OCI-LY1 (cell line): ENCODE results near the gene SLC27A3.
"Not testable (repeated sequence)": the region's sequence is repeated elsewhere in the genome, so short reads cannot be mapped to it uniquely, and the experiment has no call there.

Source experiments
- H2AFZ ChIP-seq: fragments of 200-600 bp; sonication (generic), shearing (Covaris generic); 2 replicates; pipeline ENCODE4 v1.6.0; 2014; ENCODE audit warnings: antibody characterized with exemption, mild to moderate bottlenecking, low read length
- H3F3A ChIP-seq: fragments of 200-600 bp; sonication (generic), shearing (Covaris generic); 2 replicates; pipeline ENCODE4 v1.6.0; 2014; ENCODE audit warnings: mild to moderate bottlenecking, antibody characterized with exemption, low read length, moderate library complexity; ENCODE audit not compliant: insufficient read depth
- H3K27ac ChIP-seq: fragments of 200-600 bp; sonication (generic); 2 replicates; pipeline ENCODE4 v1.5.1; 2014; ENCODE audit warnings: low read length, mixed run types, mild to moderate bottlenecking, low read depth; ENCODE audit not compliant: poor library complexity, severe bottlenecking
- H3K27me3 ChIP-seq: fragments of 200-600 bp; sonication (generic); 2 replicates; pipeline ENCODE4 v1.6.0; 2014; ENCODE audit warnings: antibody characterized with exemption, mild to moderate bottlenecking, low read length, moderate library complexity; ENCODE audit not compliant: insufficient read depth
- H3K36me3 ChIP-seq: fragments of 200-600 bp; sonication (generic); 2 replicates; pipeline ENCODE4 v1.6.1; 2014; ENCODE audit warnings: mild to moderate bottlenecking, antibody characterized with exemption, low read length, moderate library complexity, mixed read lengths; ENCODE audit not compliant: insufficient read depth
- H3K4me1 ChIP-seq: fragments of 200-600 bp; sonication (generic); 2 replicates; pipeline ENCODE4 v1.5.1; 2014; ENCODE audit warnings: mild to moderate bottlenecking, low read length, moderate library complexity; ENCODE audit not compliant: insufficient read depth, severe bottlenecking
- H3K4me2 ChIP-seq: fragments of 200-600 bp; sonication (generic), shearing (Covaris generic); 2 replicates; pipeline ENCODE4 v1.6.1; 2014; ENCODE audit warnings: low read length
- H3K4me3 ChIP-seq: fragments of 200-600 bp; sonication (generic); 2 replicates; pipeline ENCODE4 v1.5.1; 2014; ENCODE audit warnings: low read length, low read depth, mild to moderate bottlenecking, mixed read lengths; ENCODE audit not compliant: poor library complexity, severe bottlenecking
- H3K79me2 ChIP-seq: fragments of 200-600 bp; shearing (Covaris generic); 2 replicates; pipeline ENCODE4 v1.6.1; 2016; ENCODE audit warnings: mixed run types, low read length, mixed read lengths; ENCODE audit not compliant: insufficient read depth
- H3K9ac ChIP-seq: fragments of 200-600 bp; sonication (generic), shearing (Covaris generic); 2 replicates; pipeline ENCODE4 v1.6.1; 2014; ENCODE audit warnings: mild to moderate bottlenecking, low read length, mixed read lengths
- H3K9me2 ChIP-seq: fragments of 200-600 bp; sonication (generic), shearing (Covaris generic); 2 replicates; pipeline ENCODE4 v1.6.1; 2014; ENCODE audit warnings: low read depth, mild to moderate bottlenecking, low read length, mixed read lengths
- H3K9me3 ChIP-seq: fragments of 200-600 bp; shearing (Covaris generic); 2 replicates; pipeline ENCODE4 v1.6.1; 2014; ENCODE audit warnings: low read length, mixed read lengths
- H4K20me1 ChIP-seq: fragments of 200-600 bp; sonication (generic), shearing (Covaris generic); 2 replicates; pipeline ENCODE4 v1.6.0; 2016; ENCODE audit warnings: mild to moderate bottlenecking, low read length; ENCODE audit not compliant: insufficient read depth
- EZH2 ChIP-seq: fragments of 200-600 bp; sonication (generic), shearing (Covaris generic); IDR thresholded peaks from 2 replicates; pipeline ENCODE4 v1.8.0; 2017; ENCODE audit warnings: borderline replicate concordance, mixed run types, mild to moderate bottlenecking, antibody characterized with exemption, low read length, moderate library complexity, mixed read lengths
- TF ChIP-seq, protein P1 (sequence below): fragments of 200-600 bp; sonication (generic), shearing (Covaris generic); IDR thresholded peaks from 2 replicates; pipeline ENCODE4 v1.5.1; 2017; ENCODE audit warnings: mild to moderate bottlenecking, antibody characterized with exemption, low read length, moderate library complexity, mixed read lengths

SLC27A3 gene

DNA sequence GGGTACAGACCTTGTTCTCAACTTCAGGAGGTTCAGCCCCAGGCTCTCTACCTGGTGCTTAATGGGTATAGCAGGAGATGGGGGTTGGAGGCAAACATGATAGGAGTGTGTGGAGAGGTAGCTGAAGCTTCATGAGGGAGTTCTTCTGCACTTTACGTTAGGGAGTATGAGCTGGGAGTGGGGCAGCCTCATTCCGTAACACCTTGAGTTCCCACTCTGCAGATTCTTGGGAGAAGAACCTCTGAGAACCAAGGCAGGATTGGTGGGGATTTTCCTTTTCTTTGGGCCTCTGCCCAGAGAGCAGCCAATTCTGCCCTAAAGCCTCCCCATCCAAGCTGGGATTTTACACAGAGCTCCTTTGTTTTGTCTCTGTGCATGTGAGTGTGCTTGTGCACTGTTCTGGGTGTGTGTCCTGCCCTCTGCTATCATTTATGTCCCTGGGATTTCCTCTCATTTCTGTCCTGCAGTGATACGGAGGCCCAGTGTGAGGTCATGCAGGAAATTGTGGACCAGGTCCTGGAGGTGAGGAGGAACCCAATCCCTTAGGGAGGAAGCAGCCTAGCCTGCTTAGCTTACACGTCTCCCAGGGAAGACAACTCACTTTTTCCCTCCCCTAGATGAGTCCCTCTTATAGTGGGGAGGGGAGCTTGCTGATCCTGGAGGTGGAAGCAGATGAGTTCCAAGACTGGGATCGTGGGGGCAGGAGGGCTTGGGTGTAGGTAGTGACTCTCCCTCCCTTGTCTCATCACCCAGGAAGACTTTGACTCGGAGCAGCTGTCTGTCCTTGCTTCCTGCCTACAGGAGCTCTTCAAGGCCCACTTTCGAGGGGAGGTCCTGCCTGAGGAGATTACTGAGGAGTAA is 11.6 kb upstream of the SLC27A3 start:
- Histone ChIP-seq H3K79me2 (no peaks in the 10 kb centered on the region), H3K27ac (no peak overlapping the region), H4K20me1 (no peaks in the 10 kb centered on the region), H3K4me3 (no peak overlapping the region), H3K36me3 (peaks cover 78% of the 10 kb centered on the region), H3K4me1 (no peaks in the 10 kb centered on the region), H3K27me3 (no peaks in the 10 kb centered on the region), H3F3A (no peaks in the 10 kb centered on the region), H3K9me3 (no peaks in the 10 kb centered on the region), H2AFZ (no peak overlapping the region), H3K9ac (no peak overlapping the region), H3K9me2 (no peaks in the 10 kb centered on the region), H3K4me2 (no peak overlapping the region)
- TF ChIP-seq, protein P1, sequence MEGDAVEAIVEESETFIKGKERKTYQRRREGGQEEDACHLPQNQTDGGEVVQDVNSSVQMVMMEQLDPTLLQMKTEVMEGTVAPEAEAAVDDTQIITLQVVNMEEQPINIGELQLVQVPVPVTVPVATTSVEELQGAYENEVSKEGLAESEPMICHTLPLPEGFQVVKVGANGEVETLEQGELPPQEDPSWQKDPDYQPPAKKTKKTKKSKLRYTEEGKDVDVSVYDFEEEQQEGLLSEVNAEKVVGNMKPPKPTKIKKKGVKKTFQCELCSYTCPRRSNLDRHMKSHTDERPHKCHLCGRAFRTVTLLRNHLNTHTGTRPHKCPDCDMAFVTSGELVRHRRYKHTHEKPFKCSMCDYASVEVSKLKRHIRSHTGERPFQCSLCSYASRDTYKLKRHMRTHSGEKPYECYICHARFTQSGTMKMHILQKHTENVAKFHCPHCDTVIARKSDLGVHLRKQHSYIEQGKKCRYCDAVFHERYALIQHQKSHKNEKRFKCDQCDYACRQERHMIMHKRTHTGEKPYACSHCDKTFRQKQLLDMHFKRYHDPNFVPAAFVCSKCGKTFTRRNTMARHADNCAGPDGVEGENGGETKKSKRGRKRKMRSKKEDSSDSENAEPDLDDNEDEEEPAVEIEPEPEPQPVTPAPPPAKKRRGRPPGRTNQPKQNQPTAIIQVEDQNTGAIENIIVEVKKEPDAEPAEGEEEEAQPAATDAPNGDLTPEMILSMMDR, result no peak
- TF ChIP-seq EZH2, result no peak

DNA sequence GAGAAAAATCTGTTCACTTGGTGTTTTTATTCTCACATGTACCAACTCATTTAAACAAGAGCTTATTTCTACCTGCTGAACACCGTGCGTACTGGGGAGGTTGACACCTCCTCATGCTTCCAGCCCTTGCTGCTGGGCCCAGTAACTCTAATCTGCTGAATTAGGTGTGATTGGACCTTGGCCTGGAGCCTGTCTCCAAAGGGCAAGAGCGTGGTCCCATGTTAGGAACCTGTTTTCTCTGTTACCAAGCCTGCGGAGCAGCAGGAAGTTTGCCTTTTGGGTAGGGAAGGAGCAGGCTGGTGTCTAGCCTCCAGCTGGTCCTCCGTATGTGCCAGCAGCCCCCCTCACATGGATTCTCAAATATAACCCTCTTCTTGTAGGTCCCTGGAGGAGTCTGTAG is 10.9 kb upstream of the SLC27A3 start:
- Histone ChIP-seq H3K27ac (no peak overlapping the region), H3K4me3 (no peak overlapping the region), H3K4me2 (no peak overlapping the region), H3K9me3 (no peaks in the 10 kb centered on the region), H3K4me1 (no peaks in the 10 kb centered on the region), H3K9me2 (no peaks in the 10 kb centered on the region), H4K20me1 (no peaks in the 10 kb centered on the region), H3K27me3 (no peaks in the 10 kb centered on the region), H3K79me2 (no peaks in the 10 kb centered on the region), H2AFZ (no peak overlapping the region), H3F3A (no peaks in the 10 kb centered on the region), H3K9ac (no peak overlapping the region), H3K36me3 (peaks cover 85% of the 10 kb centered on the region)
- TF ChIP-seq, protein P1, result no peak
- no peak for TF ChIP-seq EZH2

DNA sequence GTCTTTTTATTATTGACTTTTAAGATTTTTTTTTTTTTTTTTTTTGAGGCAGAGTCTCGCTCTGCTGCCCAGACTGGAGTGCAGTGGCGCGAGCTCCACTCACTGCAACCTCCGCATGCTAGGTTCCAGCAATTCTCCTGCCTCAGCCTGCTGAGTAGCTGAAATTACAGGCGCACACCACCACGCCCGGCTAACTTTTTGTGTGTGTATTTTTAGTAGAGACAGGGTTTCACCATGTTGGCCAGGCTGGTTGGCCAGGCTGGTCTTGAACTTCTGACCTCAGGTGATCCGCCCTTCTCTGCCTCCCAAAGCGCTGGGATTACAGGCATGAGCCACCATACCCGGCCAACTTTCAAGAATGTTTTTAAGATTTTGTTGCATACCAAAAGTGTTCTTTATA is 8.5 kb upstream of the SLC27A3 start:
- H3K79me2 ChIP-seq, H3K9me2 ChIP-seq, H3K27me3 ChIP-seq, H3K4me1 ChIP-seq, H3K27ac ChIP-seq, H2AFZ ChIP-seq, H3K9me3 ChIP-seq, H3K4me2 ChIP-seq, H3F3A ChIP-seq, H4K20me1 ChIP-seq, H3K9ac ChIP-seq, H3K4me3 ChIP-seq: not testable (repeated sequence)
- H3K36me3 ChIP-seq, result peaks cover 87% of the 10 kb centered on the region

DNA sequence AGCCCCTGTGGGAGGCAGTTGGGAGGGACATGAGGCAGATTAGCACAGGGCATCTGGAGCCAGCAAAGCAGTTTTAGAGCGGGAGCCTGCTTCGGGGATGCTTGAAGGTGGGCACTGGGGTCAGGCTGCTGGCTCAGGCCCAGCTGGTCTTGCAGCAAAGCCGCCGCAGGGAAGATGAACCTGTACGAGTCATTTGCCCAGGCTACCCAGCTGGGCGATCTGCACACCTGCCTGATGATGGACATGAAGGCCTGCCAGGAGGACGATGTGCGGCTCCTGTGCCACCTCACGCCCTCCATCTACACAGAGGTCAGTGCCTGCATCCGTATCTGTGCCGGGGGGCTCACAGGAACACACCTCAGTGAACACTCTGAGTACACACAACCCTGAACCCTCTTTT is 7.7 kb upstream of the SLC27A3 start:
- H3K4me2 ChIP-seq, result no peak overlapping the region
- no peak overlapping the region for H3K9ac ChIP-seq
- H3K27me3 ChIP-seq, result no peaks in the 10 kb centered on the region
- H3K79me2 ChIP-seq, result no peaks in the 10 kb centered on the region
- no peak overlapping the region for H2AFZ ChIP-seq
- no peaks in the 10 kb centered on the region for H3K4me1 ChIP-seq
- H3K9me3 ChIP-seq, result no peaks in the 10 kb centered on the region
- no peak overlapping the region for H3K27ac ChIP-seq
- no peak overlapping the region for H3K4me3 ChIP-seq
- peaks cover 87% of the 10 kb centered on the region for H3K36me3 ChIP-seq
- H3K9me2 ChIP-seq, result no peaks in the 10 kb centered on the region
- H3F3A ChIP-seq, result no peaks in the 10 kb centered on the region
- TF ChIP-seq EZH2, result no peak
- TF ChIP-seq, protein P1, result no peak
- H4K20me1 ChIP-seq, result no peaks in the 10 kb centered on the region
